H1 (cell line): Measurements from ENCODE around the gene ARL5A. TPM values are rescaled to one million over a fixed set of nuclear protein-coding genes. Genes with fewer than 3 reads are reported as not detected.

ENCODE experiments used
- CTCF ChIA-PET: fragments of 300-600 bp; sonication (Branson Sonifier 250); formaldehyde crosslinking; loops from one replicate; lab custom pipeline; 2021; ENCODE audit not compliant: partially characterized antibody; lab: Charles Lee
- POLR2A ChIA-PET: fragments of 300-600 bp; sonication (Branson Sonifier 250); formaldehyde crosslinking; loops from one replicate; lab custom pipeline; 2021; ENCODE audit warnings: inconsistent platforms; ENCODE audit not compliant: partially characterized antibody; lab: Charles Lee
- DNase-seq, 2 experiments: peaks; one replicate each; pipeline versions ENCODE4 v3.0.0 to v3.0.0-alpha.2; 2010 to 2022; ENCODE audit warnings: low spot score in 2 of 2, low read depth in 1 of 2, mixed read lengths in 1 of 2
- FAIRE-seq: peaks from 2 replicates; lab custom pipeline; 2011; peaks lifted over from hg19 to GRCh38; lab: Jason Lieb, UNC
- H2AFZ ChIP-seq: 2 replicates; pipeline ENCODE4 v1.8.1; 2012; ENCODE audit warnings: low read length, inconsistent platforms
- H2AK5ac ChIP-seq: 2 replicates; pipeline ENCODE4 v1.6.1; 2013; ENCODE audit warnings: low read depth, low read length
- H2BK120ac ChIP-seq: replicated peaks from 2 replicates; pipeline ENCODE3; 2013; ENCODE audit warnings: low read depth, low read length, inconsistent platforms
- H2BK12ac ChIP-seq: 2 replicates; pipeline ENCODE4 v1.6.1; 2013; ENCODE audit warnings: low read depth, low read length
- H2BK15ac ChIP-seq: 2 replicates; pipeline ENCODE4 v1.6.1; 2013; ENCODE audit warnings: low read length
- H2BK20ac ChIP-seq: 2 replicates; pipeline ENCODE4 v1.6.1; 2013; ENCODE audit warnings: low read length
- H2BK5ac ChIP-seq: 2 replicates; pipeline ENCODE4 v1.6.1; 2013; ENCODE audit warnings: low read depth, low read length
- H3K14ac ChIP-seq: 2 replicates; pipeline ENCODE4 v1.6.1; 2013; ENCODE audit warnings: inconsistent platforms; ENCODE audit not compliant: insufficient read length
- H3K18ac ChIP-seq: 2 replicates; pipeline ENCODE4 v1.6.1; 2013; ENCODE audit warnings: low read length; ENCODE audit errors: extremely low read depth
- H3K23ac ChIP-seq: 2 replicates; pipeline ENCODE4 v1.6.1; 2013; ENCODE audit warnings: inconsistent platforms; ENCODE audit not compliant: insufficient read length
- H3K23me2 ChIP-seq: 2 replicates; pipeline ENCODE4 v1.6.1; 2013; ENCODE audit warnings: low read depth, low read length
- H3K27ac ChIP-seq: 2 replicates; pipeline ENCODE4 v1.6.1; 2011; ENCODE audit warnings: low read depth, low read length, inconsistent platforms
- H3K27me3 ChIP-seq, 4 experiments: replicated peaks in 1 of 4; 1 replicate in 1 of 4; 2 replicates in 3 of 4; pipeline versions ENCODE4 v1.6.1 to v1.8.1; 2011 to 2013; ENCODE audit warnings: low read length in 3 of 4, mild to moderate bottlenecking in 3 of 4, inconsistent platforms in 2 of 4, mixed read lengths in 2 of 4, moderate library complexity in 1 of 4; ENCODE audit not compliant: control insufficient read depth in 3 of 4, insufficient read depth in 3 of 4; ENCODE audit errors: extremely low read depth in 1 of 4
- H3K36me3 ChIP-seq, 4 experiments: 2 replicates each; pipeline versions ENCODE4 v1.6.1 to v1.8.1; 2011 to 2013; ENCODE audit warnings: mild to moderate bottlenecking in 4 of 4, low read length in 3 of 4, moderate library complexity in 2 of 4, control low read depth in 1 of 4, inconsistent platforms in 1 of 4; ENCODE audit not compliant: insufficient read depth in 4 of 4, control insufficient read depth in 2 of 4
- H3K4ac ChIP-seq: replicated peaks from 2 replicates; pipeline ENCODE3; 2013; ENCODE audit warnings: low read length, low read depth, mixed read lengths, inconsistent platforms; ENCODE audit not compliant: insufficient read length
- H3K4me1 ChIP-seq, 4 experiments: replicated peaks in 1 of 4; 1 replicate in 1 of 4; 2 replicates in 3 of 4; pipeline versions ENCODE4 v1.6.1 to v1.8.1; 2011 to 2013; ENCODE audit warnings: low read length in 3 of 4, inconsistent platforms in 2 of 4, mixed read lengths in 1 of 4; ENCODE audit not compliant: insufficient read depth in 4 of 4, control insufficient read depth in 3 of 4
- H3K4me2 ChIP-seq, 2 experiments: 2 replicates each; pipeline versions ENCODE4 v1.6.1 to v1.8.1; 2011 to 2013; ENCODE audit warnings: low read depth in 2 of 2, low read length in 2 of 2, control low read depth in 1 of 2, inconsistent platforms in 1 of 2, mild to moderate bottlenecking in 1 of 2; ENCODE audit not compliant: insufficient read depth in 1 of 2
- H3K4me3 ChIP-seq, 4 experiments: fragments of 200-600, 300-600 bp in 1 of 4; sonication (generic), shearing (Covaris generic), sonication (Bioruptor Twin) in 1 of 4; 2 replicates each; pipeline versions ENCODE4 v1.5.1 to v1.8.1; 2011 to 2016; ENCODE audit warnings: low read length in 4 of 4, low read depth in 3 of 4, control low read depth in 2 of 4, inconsistent platforms in 2 of 4, mild to moderate bottlenecking in 2 of 4, mixed read lengths in 1 of 4, moderate library complexity in 1 of 4; ENCODE audit not compliant: insufficient read depth in 2 of 4; ENCODE audit errors: extremely low read depth in 1 of 4
- H3K56ac ChIP-seq: replicated peaks from 2 replicates; pipeline ENCODE3; 2013; ENCODE audit warnings: low read depth, mild to moderate bottlenecking, mixed read lengths, low read length, inconsistent platforms; ENCODE audit not compliant: insufficient read length
- H3K79me1 ChIP-seq: 2 replicates; pipeline ENCODE4 v1.6.1; 2013; ENCODE audit warnings: low read depth, low read length, control low read depth
- H3K79me2 ChIP-seq, 2 experiments: 2 replicates each; pipeline versions ENCODE4 v1.6.1 to v1.8.1; 2012 to 2013; ENCODE audit warnings: low read length in 2 of 2, mild to moderate bottlenecking in 2 of 2, inconsistent platforms in 1 of 2; ENCODE audit not compliant: insufficient read depth in 2 of 2, control insufficient read depth in 1 of 2
- H3K9ac ChIP-seq, 4 experiments: replicated peaks in 1 of 4; 1 replicate in 1 of 4; 2 replicates in 3 of 4; pipeline versions ENCODE4 v1.6.1 to v1.8.1; 2011 to 2013; ENCODE audit warnings: low read depth in 3 of 4, low read length in 3 of 4, control low read depth in 2 of 4, mild to moderate bottlenecking in 2 of 4, moderate library complexity in 2 of 4, inconsistent platforms in 1 of 4; ENCODE audit errors: extremely low read depth in 1 of 4
- H3K9me3 ChIP-seq, 2 experiments: 2 replicates each; pipeline versions ENCODE4 v1.6.1 to v1.8.1; 2012 to 2013; ENCODE audit warnings: mild to moderate bottlenecking in 2 of 2, moderate library complexity in 2 of 2, control low read depth in 1 of 2, inconsistent platforms in 1 of 2, low read depth in 1 of 2, low read length in 1 of 2, mixed read lengths in 1 of 2; ENCODE audit not compliant: insufficient read depth in 2 of 2
- H4K20me1 ChIP-seq, 2 experiments: replicated peaks in 1 of 2; 2 replicates each; pipeline versions ENCODE3 to v1.8.1; 2011 to 2013; ENCODE audit warnings: inconsistent platforms in 2 of 2, low read length in 2 of 2, mild to moderate bottlenecking in 1 of 2; ENCODE audit not compliant: insufficient read depth in 2 of 2, control insufficient read depth in 1 of 2
- H4K5ac ChIP-seq: 2 replicates; pipeline ENCODE4 v1.6.1; 2013; ENCODE audit warnings: low read length, low read depth, mixed read lengths, inconsistent platforms; ENCODE audit not compliant: insufficient read length
- H4K8ac ChIP-seq: 2 replicates; pipeline ENCODE4 v1.8.0; 2013; ENCODE audit warnings: mild to moderate bottlenecking, moderate library complexity, low read length, inconsistent platforms; ENCODE audit not compliant: insufficient read depth; ENCODE audit errors: extremely low read depth
- H4K91ac ChIP-seq: replicated peaks from 2 replicates; pipeline ENCODE3; 2013; ENCODE audit warnings: low read length, mixed read lengths, inconsistent platforms; ENCODE audit not compliant: insufficient read length
- ASH2L ChIP-seq: fragments of 200-600, 300-600 bp; sonication (generic); IDR thresholded peaks from one replicate; pipeline ENCODE4 v1.7.1; 2017; ENCODE audit warnings: low read length
- CHD2 ChIP-seq: IDR thresholded peaks from 2 replicates; pipeline ENCODE4 v1.6.1; 2012; ENCODE audit warnings: low read length, improper control_type of control experiment
- HDAC6 ChIP-seq: IDR thresholded peaks from one replicate; pipeline ENCODE4 v1.7.1; 2012; ENCODE audit warnings: low read depth, mild to moderate bottlenecking, inconsistent platforms, low read length, moderate library complexity
- NANOG ChIP-seq: IDR thresholded peaks from 2 replicates; pipeline ENCODE4 v1.6.1; 2011; ENCODE audit warnings: low read length, low read depth, mild to moderate bottlenecking, inconsistent platforms; ENCODE audit not compliant: insufficient read depth, poor library complexity, severe bottlenecking
- POLR2A ChIP-seq, 2 experiments: IDR thresholded peaks; 1 replicate in 1 of 2; 2 replicates in 1 of 2; pipeline ENCODE4 v1.6.1; 2011; ENCODE audit warnings: low read depth in 2 of 2, low read length in 2 of 2, mild to moderate bottlenecking in 2 of 2; ENCODE audit errors: control extremely low read depth in 1 of 2
- RFX5 ChIP-seq: IDR thresholded peaks from 2 replicates; pipeline ENCODE4 v1.6.1; 2011; ENCODE audit warnings: low read depth, low read length, improper control_type of control experiment, borderline replicate concordance
- SRF ChIP-seq: IDR thresholded peaks from 2 replicates; pipeline ENCODE4 v1.6.1; 2011; ENCODE audit warnings: mild to moderate bottlenecking, low read depth, low read length, moderate library complexity
- TCF12 ChIP-seq: IDR thresholded peaks from 2 replicates; pipeline ENCODE4 v1.6.1; 2011; ENCODE audit warnings: low read depth, mild to moderate bottlenecking, low read length
- polyA plus RNA-seq, 7 experiments: library from polyadenylated mRNA; depleted of rRNA in 3 of 7; stranded (reverse) in 5 of 7; unstranded in 2 of 7; fragments of >200 nt in 5 of 7; fragments of 200-250 nt in 2 of 7; gene quantifications; 1 replicate in 5 of 7; 2 replicates in 1 of 7; 4 replicates in 1 of 7; pipeline versions ENCODE4 v1.2.1 to v1.2.3, GENCODE V29; 2011 to 2013; ENCODE audit warnings: missing spikeins in 2 of 7, mixed read lengths in 2 of 7
- total RNA-seq: library from RNA; stranded (reverse); fragmentation: NEBNext Ultra II Directional; extraction: Animal tissue kit (Norgen Biotek cat#: 25700); gene quantifications from 2 replicates; pipeline ENCODE4 v1.2.1, GENCODE V29; 2021

ARL5A gene
- total and polyA plus RNA-seq, 2 of the 8 experiments (the other 6 are each of a cell fraction or from before 2014, with no cell fraction given) = 12.6 to 86.3 TPM

- H2BK120ac ChIP-seq = no peak overlapping the region
- no peak overlapping the region for H2BK5ac ChIP-seq
- FAIRE-seq = no peak
- H3K56ac ChIP-seq = no peak overlapping the region
- no peak overlapping the region for H4K8ac ChIP-seq
- no peak overlapping the region for H4K5ac ChIP-seq
- no peak overlapping the region for H2AFZ ChIP-seq
- H3K4ac ChIP-seq = no peak overlapping the region
- no peak overlapping the region for H3K4me2 ChIP-seq
- ChIA-PET POLR2A (no interaction called here), CTCF (no interaction called here)
- no peak overlapping the region for H3K18ac ChIP-seq
- no peak overlapping the region for H2BK12ac ChIP-seq
- no peak overlapping the region for H2BK15ac ChIP-seq
- H3K4me3 ChIP-seq = no peak overlapping the region
- H3K9ac ChIP-seq = no peak overlapping the region
- no peaks in the 10 kb centered on the region for H4K20me1 ChIP-seq
- no peaks in the 10 kb centered on the region for H3K27me3 ChIP-seq
- no peak overlapping the region for H2AK5ac ChIP-seq
- no peak overlapping the region for H3K14ac ChIP-seq
- no peaks in the 10 kb centered on the region for H3K9me3 ChIP-seq
- DNase-seq = no peak
- no peaks in the 10 kb centered on the region for H3K36me3 ChIP-seq
- H3K23ac ChIP-seq = no peak overlapping the region
- no peaks in the 10 kb centered on the region for H3K79me1 ChIP-seq
- no peaks in the 10 kb centered on the region for H3K79me2 ChIP-seq
- no peaks in the 10 kb centered on the region for H3K4me1 ChIP-seq
- H3K23me2 ChIP-seq = no peaks in the 10 kb centered on the region
- H3K27ac ChIP-seq = no peak overlapping the region
- no peak overlapping the region for H2BK20ac ChIP-seq
- TF ChIP-seq SRF (no peak), HDAC6 (no peak), ASH2L (no peak), POLR2A (IDR thresholded peaks at IDR 0.05; ENCODE audit: control extremely low read depth in 1 of 2, low read depth in 2 of 2, low read length in 2 of 2) (no peak), RFX5 (no peak), NANOG (no peak), TCF12 (no peak), CHD2 (no peak)
- TF ChIP-seq, all 59 proteins: peak for 0
- H4K91ac ChIP-seq = no peak overlapping the region
Measured at GRCh38 chr2:151857650-151858049, 29.4 kb upstream of the ARL5A start.
